GM10847 (cell line): Measurements from ENCODE around the gene METTL24.

Source experiments
- POLR2A ChIP-seq: IDR thresholded peaks from 2 replicates; pipeline ENCODE4 v1.6.1; 2011; ENCODE audit not compliant: insufficient read length; ENCODE audit errors: extremely low read depth

The METTL24 gene

GRCh38 chr6:110216140-110216539 lies 142.0 kb downstream of the METTL24 start:
- no peak for TF ChIP-seq POLR2A

DNA sequence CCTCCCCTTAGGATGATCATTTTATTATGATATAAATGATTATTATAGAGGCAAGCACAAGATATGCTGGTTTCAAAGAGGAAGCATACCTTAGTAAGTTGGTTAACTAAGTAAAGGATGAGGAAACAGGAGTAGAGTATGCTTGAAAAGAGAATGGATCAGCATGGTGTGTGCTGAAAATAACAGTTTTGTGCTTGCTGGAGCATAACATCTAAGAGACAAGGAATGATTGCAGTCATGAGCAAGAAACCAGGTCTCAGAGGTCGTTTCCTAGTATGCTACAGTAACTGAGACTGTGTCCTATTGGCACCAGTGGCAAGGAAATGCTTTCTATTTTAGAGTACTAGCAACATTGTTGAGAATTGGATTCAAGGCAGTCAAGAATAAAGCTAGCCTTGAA lies 143.8 kb downstream of the METTL24 start:
- no peak for TF ChIP-seq POLR2A

DNA sequence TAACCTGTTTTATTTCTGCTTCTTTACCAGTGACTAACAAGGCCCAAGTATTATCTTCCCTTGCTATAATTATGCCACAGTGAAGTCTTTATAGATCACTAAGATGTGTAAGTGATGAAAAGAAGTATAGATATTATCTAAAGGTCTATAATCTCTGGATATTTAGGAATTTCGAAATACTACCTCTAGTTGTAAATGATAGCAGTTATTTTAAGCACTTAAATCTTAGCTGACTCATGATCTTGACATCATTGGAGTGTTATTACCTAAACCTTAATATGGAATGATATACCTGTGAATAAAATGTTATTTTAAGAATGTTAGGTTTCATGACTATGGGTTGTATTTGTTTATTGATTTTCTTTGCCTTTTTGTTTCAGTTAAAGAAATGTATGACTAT lies 146.4 kb downstream of the METTL24 start:
- TF ChIP-seq POLR2A: no peak

- TF ChIP-seq POLR2A: no peak
Measured at GRCh38 chr6:110207652-110208051, 150.5 kb downstream of the METTL24 start.

GRCh38 chr6:110201151-110201884 lies 156.8 kb downstream of the METTL24 start:
- TF ChIP-seq POLR2A: no peak

DNA sequence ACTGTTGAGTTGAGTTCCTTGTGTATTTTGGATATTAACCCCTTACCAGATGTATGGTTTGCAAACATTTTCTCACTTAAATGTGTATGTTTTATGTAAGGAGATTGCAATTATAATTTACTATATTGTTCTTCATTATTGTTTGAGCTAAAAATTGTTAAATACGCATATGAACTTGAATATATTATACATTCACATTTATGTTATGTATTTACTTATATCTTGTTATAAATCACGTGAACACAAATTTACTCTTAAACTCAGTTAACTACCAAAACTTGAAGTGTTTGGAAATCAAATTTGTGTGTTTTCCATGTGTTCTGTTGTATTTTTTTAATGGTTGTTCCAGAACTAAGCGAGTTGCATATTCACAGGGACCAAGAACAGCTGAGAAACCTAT lies 159.6 kb downstream of the METTL24 start:
- TF ChIP-seq POLR2A: no peak

DNA sequence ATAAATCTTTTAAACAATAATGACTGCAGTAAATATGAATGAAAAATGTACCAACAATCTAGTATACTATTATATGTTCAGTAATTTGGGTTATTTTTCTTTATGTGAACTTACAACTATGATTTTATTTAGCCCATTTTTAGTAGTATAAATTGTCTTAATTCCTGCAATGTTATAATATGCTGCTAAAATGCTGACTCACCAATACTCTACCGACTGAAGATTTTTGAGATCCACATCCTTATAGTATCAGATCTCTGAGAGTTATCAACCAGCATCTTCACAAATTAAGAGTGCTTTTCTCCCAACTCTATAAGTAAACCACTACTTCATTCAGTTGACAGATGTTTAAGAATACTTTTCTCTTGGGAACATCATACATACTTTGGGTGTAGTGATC lies 161.3 kb downstream of the METTL24 start:
- TF ChIP-seq POLR2A: no peak

DNA sequence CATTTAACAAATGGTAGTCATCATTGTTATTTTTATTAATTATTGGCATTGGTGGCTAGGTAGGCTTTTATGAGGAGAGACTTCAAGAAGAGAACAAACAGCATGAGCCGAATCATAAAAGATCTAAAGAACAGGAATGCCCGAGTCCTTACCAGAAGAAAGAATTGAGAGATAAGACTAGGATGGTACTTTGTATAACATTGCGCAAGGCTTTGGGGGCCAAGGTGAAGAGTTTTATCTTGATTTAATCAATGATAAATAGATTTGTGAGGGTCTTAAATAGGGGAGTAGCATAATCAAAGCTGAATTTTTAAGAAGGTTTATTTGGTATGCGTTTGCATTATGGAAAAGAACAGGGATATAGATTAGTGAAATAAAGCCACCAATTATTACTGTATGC lies 162.5 kb downstream of the METTL24 start:
- no peak for TF ChIP-seq POLR2A
